GM12878 (cell line): ENCODE results near the gene NLGN1. TPM values are rescaled to one million over a fixed set of nuclear protein-coding genes. Genes with fewer than 3 reads are reported as not detected.

Experiments used
- ATAC-seq: fragments of 200-7000 bp; cut with Tn5 transposase; 3 replicates; pipeline ENCODE4 v1.9.1; 2020; ENCODE audit warnings: mild to moderate bottlenecking, moderate library complexity
- BruUV-seq: library from RNA; stranded (reverse); fragments of 400-500 nt; replicated peaks from 2 replicates; lab custom pipeline; 2021; lab: Mats Ljungman, UMichigan
- CTCF ChIA-PET: fragments of 300-600 bp; sonication (Branson Sonifier 250); formaldehyde crosslinking; extraction: SDS; loops from one replicate; lab custom pipeline; 2021; ENCODE audit warnings: inconsistent platforms; lab: Yijun Ruan, JAX
- POLR2A ChIA-PET: fragments of 350-600 bp; formaldehyde crosslinking; extraction: SDS; loops from one replicate; lab custom pipeline; 2021; ENCODE audit warnings: inconsistent platforms; lab: Charles Lee
- RAD21 ChIA-PET: fragments of 300-600 bp; sonication (Branson Sonifier 250); formaldehyde crosslinking; loops from one replicate; lab custom pipeline; 2023; ENCODE audit warnings: antibody characterized with exemption; ENCODE audit not compliant: unreplicated experiment; lab: Charles Lee
- SMC1A ChIA-PET: fragments of 300-600 bp; sonication (Branson Sonifier 250); formaldehyde crosslinking; loops from one replicate; lab custom pipeline; 2023; ENCODE audit not compliant: unreplicated experiment, uncharacterized antibody; lab: Charles Lee
- DNase-seq: peaks from one replicate; pipeline ENCODE4 v3.0.0-alpha.2; 2011; ENCODE audit warnings: low read depth, low spot score
- FAIRE-seq: peaks from 3 replicates; lab custom pipeline; 2011; peaks lifted over from hg19 to GRCh38; lab: Jason Lieb, UNC
- H2AFZ ChIP-seq: 2 replicates; pipeline ENCODE4 v1.6.0; 2011; ENCODE audit warnings: low read depth, low read length, control low read depth; ENCODE audit not compliant: control insufficient read depth
- H3K27ac ChIP-seq: 2 replicates; pipeline ENCODE4 v1.5.1; 2011; ENCODE audit warnings: control low read depth; ENCODE audit not compliant: control insufficient read depth, insufficient read depth
- H3K27me3 ChIP-seq, 2 experiments: replicated peaks in 1 of 2; 2 replicates each; pipeline versions ENCODE4 v1.6.0 to v1.6.1; 2011; ENCODE audit warnings: low read length in 1 of 2; ENCODE audit not compliant: control insufficient read depth in 2 of 2, insufficient read depth in 2 of 2
- H3K36me3 ChIP-seq, 2 experiments: 2 replicates each; pipeline ENCODE4 v1.5.1; 2011; ENCODE audit warnings: low read length in 1 of 2; ENCODE audit not compliant: control insufficient read depth in 2 of 2, insufficient read depth in 2 of 2
- H3K4me1 ChIP-seq: 2 replicates; pipeline ENCODE4 v1.6.1; 2011; ENCODE audit warnings: mild to moderate bottlenecking, low read length, moderate library complexity, mixed read lengths; ENCODE audit not compliant: control insufficient read depth, insufficient read depth
- H3K4me2 ChIP-seq: 2 replicates; pipeline ENCODE4 v1.6.0; 2011; ENCODE audit warnings: control low read depth; ENCODE audit not compliant: control insufficient read depth, insufficient read depth
- H3K4me3 ChIP-seq: fragments of 200-600 bp; sonication (generic); 2 replicates; pipeline ENCODE4 v1.5.1; 2016
- H3K79me2 ChIP-seq: 2 replicates; pipeline ENCODE4 v1.6.0; 2011; ENCODE audit warnings: low read length; ENCODE audit not compliant: control insufficient read depth, insufficient read depth
- H3K9ac ChIP-seq: 2 replicates; pipeline ENCODE4 v1.8.0; 2011; ENCODE audit warnings: low read length, control low read depth, mixed read lengths; ENCODE audit not compliant: control insufficient read depth, insufficient read depth
- H3K9me3 ChIP-seq: replicated peaks from 3 replicates; pipeline ENCODE4 v1.5.1; 2011; ENCODE audit warnings: mild to moderate bottlenecking, low read length; ENCODE audit not compliant: control insufficient read depth, insufficient read depth
- H4K20me1 ChIP-seq: 2 replicates; pipeline ENCODE4 v1.6.0; 2011; ENCODE audit not compliant: control insufficient read depth, insufficient read depth
- ASH2L ChIP-seq: fragments of 300-600, 200-600 bp; sonication (generic); IDR thresholded peaks from 2 replicates; pipeline ENCODE4 v1.6.1; 2017; ENCODE audit warnings: low read depth, mild to moderate bottlenecking, borderline replicate concordance
- BCL3 ChIP-seq: IDR thresholded peaks from 2 replicates; pipeline ENCODE4 v1.6.1; 2011; ENCODE audit warnings: borderline replicate concordance, low read depth, mild to moderate bottlenecking, moderate library complexity, low read length; ENCODE audit not compliant: insufficient read depth, poor library complexity, severe bottlenecking
- CHD2 ChIP-seq: IDR thresholded peaks from 2 replicates; pipeline ENCODE4 v1.6.1; 2011; ENCODE audit warnings: low read depth, low read length, improper control_type of control experiment, borderline replicate concordance
- CUX1 ChIP-seq: IDR thresholded peaks from 2 replicates; pipeline ENCODE4 v1.6.1; 2012; ENCODE audit warnings: improper control_type of control experiment, low read depth, low read length; ENCODE audit not compliant: insufficient replicate concordance
- EP300 ChIP-seq, 2 experiments: fragments of 150-350 bp in 1 of 2; IDR thresholded peaks; 2 replicates each; pipeline ENCODE4 v1.6.1; 2011 to 2012; ENCODE audit warnings: low read depth in 2 of 2, low read length in 2 of 2, borderline replicate concordance in 1 of 2, improper control_type of control experiment in 1 of 2, inconsistent platforms in 1 of 2; ENCODE audit not compliant: control insufficient read depth in 1 of 2
- LARP7 ChIP-seq: fragments of 450-650 bp; IDR thresholded peaks from 2 replicates; pipeline ENCODE4 v1.6.1; 2017; ENCODE audit warnings: mild to moderate bottlenecking
- TARDBP ChIP-seq: IDR thresholded peaks from 2 replicates; pipeline ENCODE4 v1.6.1; 2016; ENCODE audit warnings: borderline replicate concordance
- ZNF592 ChIP-seq: fragments of 450-650 bp; IDR thresholded peaks from 2 replicates; pipeline ENCODE4 v1.6.1; 2017; ENCODE audit warnings: mild to moderate bottlenecking, moderate library complexity
- WGBS: methylation state at CpG from one replicate; pipeline ENCODE4 v1.1.6; 2016; ENCODE audit warnings: low lambda C conversion rate; ENCODE audit not compliant: insufficient replicate concordance, insufficient coverage; ENCODE audit errors: missing lambda C conversion rate; 5-methylcytosine and 5-hydroxymethylcytosine counted together
- in situ Hi-C: fragments of 300-500 bp; cut with MboI; formaldehyde crosslinking; loops from 9 replicates; pipeline ENCODE4 v1.14.3; 2018; ENCODE audit warnings: mixed read lengths
- intact Hi-C: fragments of 100-400 bp; cut with micrococcal nuclease; formaldehyde crosslinking; loops from one replicate; pipeline ENCODE4 v1.14.2; 2022; ENCODE audit not compliant: unreplicated experiment
- polyA plus RNA-seq, 11 experiments: library from polyadenylated mRNA; depleted of rRNA in 4 of 11; unstranded in 6 of 11; stranded (reverse) in 5 of 11; fragments of >200 nt; fragmentation: Nextera tagmentation in 4 of 11; fragmentation: Illumina TruSeq in 1 of 11; extraction: Ambion mirVana in 4 of 11; extraction: Trizol in 1 of 11; gene quantifications; 1 replicate in 1 of 11; 2 replicates in 10 of 11; pipeline versions ENCODE4 v1.2.1 to v1.2.3, GENCODE V29; 2011 to 2016; ENCODE audit warnings: inconsistent platforms in 2 of 11, missing spikeins in 2 of 11, low read depth in 1 of 11
- total RNA-seq, 4 experiments: library from RNA; depleted of rRNA in 3 of 4; stranded (reverse); fragments of >200 nt in 3 of 4; fragmentation: Illumina TruSeq in 1 of 4; extraction: Trizol in 1 of 4; gene quantifications; 2 replicates each; pipeline versions ENCODE4 v1.2.1 to v1.2.3, GENCODE V29; 2013 to 2021
- TF ChIP-seq, protein P1 (sequence below): fragments of 450-650 bp; formaldehyde crosslinking; IDR thresholded peaks from 2 replicates; pipeline ENCODE4 v1.4.0; 2022; ENCODE audit warnings: mild to moderate bottlenecking, moderate library complexity

NLGN1 gene
- total and polyA plus RNA-seq, 10 of the 15 experiments (the other 5 are each of a cell fraction or from before 2014, with no cell fraction given), result not detected

DNA sequence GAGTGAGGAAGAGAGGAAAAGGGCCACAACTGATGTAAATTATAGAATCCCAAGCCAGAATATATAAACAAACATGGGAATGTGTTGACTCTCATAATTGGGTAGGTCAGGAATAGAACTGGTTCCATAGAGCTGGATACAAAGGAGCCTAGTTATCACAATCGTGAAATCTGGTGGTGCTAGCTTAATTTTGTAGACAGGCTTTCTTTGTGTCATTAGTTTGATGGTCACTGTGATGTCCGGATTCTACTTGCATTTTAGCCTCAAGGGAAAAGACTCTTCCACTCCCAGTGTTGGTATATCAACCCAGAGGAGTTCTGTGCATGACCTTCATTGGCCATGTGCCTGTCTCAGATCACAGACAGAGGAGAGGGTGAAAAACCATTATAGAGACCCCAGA lies 81.8 kb downstream of the NLGN1 start:
- Histone ChIP-seq H3K27me3 (no peaks in the 10 kb centered on the region), H3K27ac (no peak overlapping the region), H3K9ac (no peak overlapping the region), H3K4me1 (no peaks in the 10 kb centered on the region), H3K9me3 (no peaks in the 10 kb centered on the region), H3K36me3 (no peaks in the 10 kb centered on the region), H3K4me2 (no peak overlapping the region), H2AFZ (no peak overlapping the region), H3K79me2 (no peaks in the 10 kb centered on the region), H4K20me1 (no peaks in the 10 kb centered on the region), H3K4me3 (no peak overlapping the region)
- FAIRE-seq, result no peak
- SMC1A ChIA-PET, result no interaction called here
- in situ Hi-C loops, result no loop called here
- no peak for ATAC-seq
- POLR2A ChIA-PET, result no interaction called here
- RAD21 ChIA-PET, result no interaction called here
- 0% methylated on average over 2 of the region's 2 CpGs for WGBS
- CTCF ChIA-PET, result no interaction called here
- no TSS peak for BruUV-seq
- DNase-seq, result no peak
- intact Hi-C loops, result no loop called here
- no peak for TF ChIP-seq CHD2
- no peak for TF ChIP-seq ASH2L
- TF ChIP-seq, protein P1, sequence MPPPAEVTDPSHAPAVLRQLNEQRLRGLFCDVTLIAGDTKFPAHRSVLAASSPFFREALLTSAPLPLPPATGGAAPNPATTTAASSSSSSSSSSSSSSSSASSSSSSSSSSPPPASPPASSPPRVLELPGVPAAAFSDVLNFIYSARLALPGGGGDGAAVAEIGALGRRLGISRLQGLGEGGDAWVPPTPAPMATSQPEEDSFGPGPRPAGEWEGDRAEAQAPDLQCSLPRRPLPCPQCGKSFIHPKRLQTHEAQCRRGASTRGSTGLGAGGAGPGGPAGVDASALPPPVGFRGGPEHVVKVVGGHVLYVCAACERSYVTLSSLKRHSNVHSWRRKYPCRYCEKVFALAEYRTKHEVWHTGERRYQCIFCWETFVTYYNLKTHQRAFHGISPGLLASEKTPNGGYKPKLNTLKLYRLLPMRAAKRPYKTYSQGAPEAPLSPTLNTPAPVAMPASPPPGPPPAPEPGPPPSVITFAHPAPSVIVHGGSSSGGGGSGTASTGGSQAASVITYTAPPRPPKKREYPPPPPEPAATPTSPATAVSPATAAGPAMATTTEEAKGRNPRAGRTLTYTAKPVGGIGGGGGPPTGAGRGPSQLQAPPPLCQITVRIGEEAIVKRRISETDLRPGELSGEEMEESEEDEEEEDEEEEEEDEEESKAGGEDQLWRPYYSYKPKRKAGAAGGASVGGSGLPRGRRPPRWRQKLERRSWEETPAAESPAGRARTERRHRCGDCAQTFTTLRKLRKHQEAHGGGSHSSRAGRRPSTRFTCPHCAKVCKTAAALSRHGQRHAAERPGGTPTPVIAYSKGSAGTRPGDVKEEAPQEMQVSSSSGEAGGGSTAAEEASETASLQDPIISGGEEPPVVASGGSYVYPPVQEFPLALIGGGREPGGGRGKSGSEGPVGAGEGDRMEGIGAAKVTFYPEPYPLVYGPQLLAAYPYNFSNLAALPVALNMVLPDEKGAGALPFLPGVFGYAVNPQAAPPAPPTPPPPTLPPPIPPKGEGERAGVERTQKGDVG (CRISPR knock-in tag), result no peak
- no peak for TF ChIP-seq LARP7
- no peak for TF ChIP-seq BCL3
- TF ChIP-seq ZNF592, result no peak
- no peak for TF ChIP-seq EP300 (IDR thresholded peaks at IDR 0.05; ENCODE audit: borderline replicate concordance in 1 of 2, control insufficient read depth in 1 of 2, low read depth in 2 of 2, low read length in 2 of 2)
- no peak for TF ChIP-seq CUX1
- no peak for TF ChIP-seq TARDBP
